IMR-90 (cell line): ENCODE data around the gene TPPP. TPM values are rescaled to one million over a fixed set of nuclear protein-coding genes. Genes with fewer than 3 reads are reported as not detected.

Source experiments
- ATAC-seq: fragments of 200-7000 bp; cut with Tn5 transposase; 2 replicates; pipeline ENCODE4 v1.9.1; 2020; ENCODE audit warnings: low read depth, mild to moderate bottlenecking, moderate library complexity
- BruUV-seq: library from RNA; stranded (reverse); fragments of 400-500 nt; replicated peaks from 2 replicates; lab custom pipeline; 2021; lab: Mats Ljungman, UMichigan
- CTCF ChIA-PET: fragments of 300-600 bp; formaldehyde crosslinking; extraction: SDS; loops from one replicate; lab custom pipeline; 2021; ENCODE audit warnings: antibody characterized with exemption; lab: Yijun Ruan, JAX
- POLR2A ChIA-PET: fragments of 300-600 bp; sonication (Branson Sonifier 250); formaldehyde crosslinking; loops from one replicate; lab custom pipeline; 2022; ENCODE audit warnings: antibody characterized with exemption; ENCODE audit not compliant: unreplicated experiment; lab: Charles Lee
- DNase-seq: peaks from one replicate; pipeline ENCODE4 v3.0.0; 2013
- H2AFZ ChIP-seq: replicated peaks from 2 replicates; pipeline ENCODE3; 2013; ENCODE audit warnings: low read length, mild to moderate bottlenecking; ENCODE audit not compliant: poor library complexity
- H2AK5ac ChIP-seq: 2 replicates; pipeline ENCODE4 v1.6.1; 2013; ENCODE audit warnings: low read depth, low read length, inconsistent platforms
- H2AK9ac ChIP-seq: replicated peaks from 2 replicates; pipeline ENCODE3; 2013; ENCODE audit warnings: mild to moderate bottlenecking, low read depth, low read length, moderate library complexity; ENCODE audit not compliant: poor library complexity
- H2BK120ac ChIP-seq: 2 replicates; pipeline ENCODE4 v1.6.1; 2013; ENCODE audit warnings: low read depth, low read length, inconsistent platforms
- H2BK15ac ChIP-seq: 3 replicates; pipeline ENCODE4 v1.6.1; 2013; ENCODE audit warnings: low read depth, low read length, inconsistent platforms
- H2BK20ac ChIP-seq: 2 replicates; pipeline ENCODE4 v1.6.1; 2013; ENCODE audit warnings: low read depth, mild to moderate bottlenecking, inconsistent platforms, low read length, moderate library complexity
- H2BK5ac ChIP-seq: 2 replicates; pipeline ENCODE4 v1.6.1; 2013; ENCODE audit warnings: mild to moderate bottlenecking, low read depth, low read length, inconsistent platforms; ENCODE audit not compliant: poor library complexity, severe bottlenecking
- H3K14ac ChIP-seq: replicated peaks from 2 replicates; pipeline ENCODE4 v1.6.1; 2013; ENCODE audit warnings: low read depth, low read length, inconsistent platforms
- H3K18ac ChIP-seq: 2 replicates; pipeline ENCODE4 v1.6.1; 2013; ENCODE audit warnings: low read depth, low read length, control low read depth
- H3K23ac ChIP-seq: 2 replicates; pipeline ENCODE4 v1.6.1; 2013; ENCODE audit warnings: low read depth, low read length, inconsistent platforms
- H3K27ac ChIP-seq: 2 replicates; pipeline ENCODE4 v1.5.1; 2013; ENCODE audit warnings: mild to moderate bottlenecking, control low read depth, low read length; ENCODE audit not compliant: insufficient read depth
- H3K27me3 ChIP-seq: 2 replicates; pipeline ENCODE4 v1.6.1; 2013; ENCODE audit warnings: low read length; ENCODE audit not compliant: control insufficient read depth, insufficient read depth
- H3K36me3 ChIP-seq: 2 replicates; pipeline ENCODE4 v1.6.1; 2013; ENCODE audit warnings: low read length, mixed read lengths; ENCODE audit not compliant: control insufficient read depth, insufficient read depth
- H3K4ac ChIP-seq: 2 replicates; pipeline ENCODE4 v1.6.1; 2013; ENCODE audit warnings: low read depth, low read length, inconsistent platforms
- H3K4me1 ChIP-seq: 2 replicates; pipeline ENCODE4 v1.6.1; 2013; ENCODE audit warnings: low read length, mixed read lengths; ENCODE audit not compliant: control insufficient read depth, insufficient read depth
- H3K4me2 ChIP-seq: 2 replicates; pipeline ENCODE4 v1.6.1; 2013; ENCODE audit warnings: low read depth, mild to moderate bottlenecking, control low read depth, low read length, moderate library complexity
- H3K4me3 ChIP-seq: 2 replicates; pipeline ENCODE4 v1.5.1; 2013; ENCODE audit warnings: low read depth, mild to moderate bottlenecking, control low read depth, low read length, moderate library complexity; ENCODE audit not compliant: insufficient read depth
- H3K56ac ChIP-seq: 2 replicates; pipeline ENCODE4 v1.6.1; 2013; ENCODE audit warnings: low read length, inconsistent platforms; ENCODE audit not compliant: insufficient read depth; ENCODE audit errors: extremely low read depth
- H3K79me1 ChIP-seq, 2 experiments: 2 replicates each; pipeline ENCODE4 v1.6.1; 2013; ENCODE audit warnings: low read length in 2 of 2, inconsistent platforms in 1 of 2, low read depth in 1 of 2
- H3K9ac ChIP-seq: 2 replicates; pipeline ENCODE4 v1.6.1; 2013; ENCODE audit warnings: low read depth, low read length, control low read depth
- H3K9me1 ChIP-seq: 2 replicates; pipeline ENCODE4 v1.6.1; 2013; ENCODE audit warnings: low read length, inconsistent platforms; ENCODE audit not compliant: insufficient read depth
- H3K9me3 ChIP-seq: 2 replicates; pipeline ENCODE4 v1.6.1; 2013; ENCODE audit warnings: low read length; ENCODE audit not compliant: control insufficient read depth, insufficient read depth
- H4K20me1 ChIP-seq: 2 replicates; pipeline ENCODE4 v1.6.1; 2013; ENCODE audit warnings: low read length, inconsistent platforms; ENCODE audit not compliant: insufficient read depth
- H4K5ac ChIP-seq: 2 replicates; pipeline ENCODE4 v1.6.1; 2013; ENCODE audit warnings: mild to moderate bottlenecking, low read depth, low read length, control low read depth
- H4K8ac ChIP-seq, 2 experiments: 2 replicates each; pipeline ENCODE4 v1.6.1; 2013; ENCODE audit warnings: low read depth in 2 of 2, low read length in 2 of 2, control low read depth in 1 of 2, inconsistent platforms in 1 of 2
- H4K91ac ChIP-seq: 2 replicates; pipeline ENCODE4 v1.6.1; 2013; ENCODE audit warnings: low read depth, low read length, inconsistent platforms; ENCODE audit not compliant: insufficient read depth
- BHLHE40 ChIP-seq: fragments of 150-350 bp; IDR thresholded peaks from 2 replicates; pipeline ENCODE4 v1.6.1; 2016; ENCODE audit warnings: mild to moderate bottlenecking, low read depth, low read length
- CHD1 ChIP-seq: IDR thresholded peaks from 2 replicates; pipeline ENCODE4 v1.6.1; 2012; ENCODE audit warnings: low read depth, low read length, improper control_type of control experiment
- CTCF ChIP-seq: conservative IDR thresholded peaks from 2 replicates; pipeline ENCODE4 v1.5.1; 2012; ENCODE audit warnings: mild to moderate bottlenecking, low read depth, low read length, improper control_type of control experiment
- ELK1 ChIP-seq: fragments of 150-350 bp; IDR thresholded peaks from 2 replicates; pipeline ENCODE4 v1.6.1; 2016; ENCODE audit warnings: low read depth, mild to moderate bottlenecking, low read length, moderate library complexity, borderline replicate concordance
- FOS ChIP-seq: fragments of 150-350 bp; IDR thresholded peaks from 2 replicates; pipeline ENCODE4 v1.6.1; 2016; ENCODE audit warnings: low read depth, low read length
- MAZ ChIP-seq: IDR thresholded peaks from 2 replicates; pipeline ENCODE4 v1.6.1; 2012; ENCODE audit warnings: low read depth, mild to moderate bottlenecking, low read length, improper control_type of control experiment, moderate library complexity, borderline replicate concordance
- MXI1 ChIP-seq: IDR thresholded peaks from 2 replicates; pipeline ENCODE4 v1.6.1; 2012; ENCODE audit warnings: low read depth, mild to moderate bottlenecking, low read length, moderate library complexity, borderline replicate concordance
- NFE2L2 ChIP-seq: fragments of 150-350 bp; IDR thresholded peaks from 2 replicates; pipeline ENCODE4 v1.6.1; 2016; ENCODE audit warnings: low read depth, mild to moderate bottlenecking, low read length
- RAD21 ChIP-seq: IDR thresholded peaks from 2 replicates; pipeline ENCODE4 v1.6.1; 2012; ENCODE audit warnings: low read length, improper control_type of control experiment
- RCOR1 ChIP-seq: IDR thresholded peaks from 2 replicates; pipeline ENCODE4 v1.6.1; 2012; ENCODE audit warnings: mild to moderate bottlenecking, low read length, improper control_type of control experiment; ENCODE audit not compliant: insufficient replicate concordance
- RFX5 ChIP-seq: IDR thresholded peaks from 2 replicates; pipeline ENCODE4 v1.8.0; 2012; ENCODE audit warnings: low read depth, mild to moderate bottlenecking, low read length, moderate library complexity
- USF2 ChIP-seq: fragments of 150-350 bp; IDR thresholded peaks from 2 replicates; pipeline ENCODE4 v1.6.1; 2017; ENCODE audit warnings: mild to moderate bottlenecking, antibody characterized with exemption, low read length, low read depth
- WGBS, 2 experiments: methylation state at CpG; one replicate each; pipeline versions ENCODE4 v1.1.5 to v1.1.7; 2013; ENCODE audit warnings: missing lambda C conversion rate in 2 of 2; ENCODE audit not compliant: insufficient read length in 1 of 2; ENCODE audit errors: extremely low coverage in 2 of 2; 5-methylcytosine and 5-hydroxymethylcytosine counted together
- dilution Hi-C: fragments of 300-500 bp; cut with HindIII; formaldehyde crosslinking; loops from one replicate; pipeline ENCODE4 v1.14.3; 2018; ENCODE audit warnings: low sequenced_read_pairs; ENCODE audit not compliant: unreplicated experiment
- in situ Hi-C: fragments of 300-500 bp; cut with MboI; formaldehyde crosslinking; loops from 3 replicates; pipeline ENCODE4 v1.14.3; 2019; ENCODE audit warnings: low sequenced_read_pairs, inconsistent platforms, mixed read lengths
- intact Hi-C: fragments of 100-400 bp; cut with micrococcal nuclease; formaldehyde crosslinking; loops from 2 replicates; pipeline ENCODE4 v1.10.0; 2022
- polyA plus RNA-seq, 3 experiments: library from polyadenylated mRNA; depleted of rRNA; stranded (reverse); fragments of >200 nt; gene quantifications; 2 replicates each; pipeline ENCODE4 v1.2.3, GENCODE V29; 2012; ENCODE audit warnings: low replicate concordance in 1 of 3
- total RNA-seq: library from RNA; depleted of rRNA; stranded (reverse); fragments of >200 nt; gene quantifications from 2 replicates; pipeline ENCODE4 v1.2.3, GENCODE V29; 2012

TPPP gene
- total and polyA plus RNA-seq, 2 of the 4 experiments (the other 2 are of a cell fraction) = under 0.01 to 0.07 TPM

GRCh38 chr5:645421-645820 is 47.7 kb downstream of the TPPP start:
- Histone ChIP-seq H3K23ac (no peak overlapping the region), H2AK9ac (no peak overlapping the region), H2BK15ac (no peak overlapping the region), H4K20me1 (no peaks in the 10 kb centered on the region), H2BK120ac (no peak overlapping the region), H2BK5ac (no peak overlapping the region), H3K9me1 (0 out of 2 replicates have a peak, but pooled peaks cover 3% of the 10 kb centered on the region), H2AK5ac (no peak overlapping the region), H2BK20ac (no peak overlapping the region), H3K4me1 (no peaks in the 10 kb centered on the region), H2AFZ (no peak overlapping the region), H3K36me3 (peaks cover 16% of the 10 kb centered on the region), H3K4ac (no peak overlapping the region), H3K79me1 (no peaks in the 10 kb centered on the region; a peak in 1 of 4 replicates), H3K14ac (no peak overlapping the region), H4K91ac (no peak overlapping the region), H3K4me2 (no peak overlapping the region), H3K27ac (no peak overlapping the region), H3K56ac (no peak overlapping the region), H3K18ac (no peak overlapping the region), H3K4me3 (no peak overlapping the region), H4K5ac (no peak overlapping the region), H3K9ac (no peak overlapping the region), H3K27me3 (no peaks in the 10 kb centered on the region), H3K9me3 (no peaks in the 10 kb centered on the region), H4K8ac (no peak overlapping the region)
- DNase-seq = no peak
- intact Hi-C loops = no loop called here
- no peak for TF ChIP-seq RFX5
- TF ChIP-seq MXI1 = no peak
- no peak for TF ChIP-seq USF2
- no peak for TF ChIP-seq RCOR1
- no peak for TF ChIP-seq CTCF
- TF ChIP-seq ELK1 = no peak
- TF ChIP-seq NFE2L2 = no peak
- TF ChIP-seq BHLHE40 = no peak
- no peak for TF ChIP-seq FOS
- no peak for TF ChIP-seq CHD1
- no peak for TF ChIP-seq MAZ
- TF ChIP-seq RAD21 = no peak
- in situ Hi-C loops = no loop called here
- dilution Hi-C loops = no loop called here
- 97% methylated on average over 7 of the region's 13 CpGs; no CpG with 5 or more reads in 1 of the 2 experiments for WGBS, 2 experiments
- no TSS peak for BruUV-seq
- ATAC-seq = no peak
- ChIA-PET POLR2A (no interaction called here), CTCF (no interaction called here)
